ENCODE measurements around the gene CTSD. TPM values are rescaled to one million over a fixed set of nuclear protein-coding genes. Genes with fewer than 3 reads are reported as not detected.

Gene CTSD
- polyA plus RNA-seq, 2 of the 4 experiments (the other 2 are of a cell fraction): 74.0 to 310 TPM

- TF ChIP-seq ZFP36 (IDR thresholded peaks at IDR 0.05; ENCODE audit: borderline replicate concordance, partially characterized antibody): no peak
- TF ChIP-seq FOSL2 (IDR thresholded peaks at IDR 0.05): no peak
- TF ChIP-seq FOSL2 (CRISPR knock-in tag; IDR thresholded peaks at IDR 0.05): no peak
- no peak for TF ChIP-seq CHD2 (IDR thresholded peaks at IDR 0.05; ENCODE audit: low read length, partially characterized antibody)
- TF ChIP-seq ATOH8 (CRISPR knock-in tag; IDR thresholded peaks at IDR 0.05; ENCODE audit: low read depth): no peak
- TF ChIP-seq SMC3 (IDR thresholded peaks at IDR 0.05): no peak
- TF ChIP-seq FOXS1 (CRISPR knock-in tag; IDR thresholded peaks at IDR 0.05): no peak
- TF ChIP-seq CBX2 (IDR thresholded peaks at IDR 0.05; ENCODE audit: borderline replicate concordance, low read depth): no peak
- no peak for TF ChIP-seq CTCF (IDR thresholded peaks at IDR 0.05)
- no peak for TF ChIP-seq HMGXB4 (CRISPR knock-in tag; IDR thresholded peaks at IDR 0.05; ENCODE audit: borderline replicate concordance)
- no peak for TF ChIP-seq NFE2L2 (conservative IDR thresholded peaks at IDR 0.05; ENCODE audit: low read length)
Measured at GRCh38 chr11:1708716-1709115, 55.0 kb downstream of the CTSD start (continued).

GRCh38 chr11:1707751-1708150, 56.0 kb downstream of the CTSD start:
- ChIA-PET CTCF (interaction anchor here (1.0 to 10.5 kb wide), 13 partner anchors 8 to 443 kb away, joined by 3 to 97 read pairs (median 8); partner anchors contain the start of gene SYT8), POLR2A (interaction anchor here (1.7 kb wide), 1 partner anchor 126 kb away, joined by 3 read pairs; no protein-coding TSS in a partner anchor)
- H3K4me3 ChIP-seq: no peak overlapping the region
- FAIRE-seq (no peak), ATAC-seq (no peak), DNase-seq (ENCODE audit: low read depth in 1 of 2, low spot score in 1 of 2) (no peak)
- peaks cover 3% of the 10 kb centered on the region; the same call in 1 of the 3 replicates for H3K4me1 ChIP-seq
- H3K27ac ChIP-seq: no peak overlapping the region
- H3K9me3 ChIP-seq: no peaks in the 10 kb centered on the region
- no peak for TF ChIP-seq GATA3 (IDR thresholded peaks at IDR 0.05; ENCODE audit: borderline replicate concordance)
- no peak for TF ChIP-seq PHF8 (IDR thresholded peaks at IDR 0.05; ENCODE audit: borderline replicate concordance, low read depth)
- TF ChIP-seq REST (IDR thresholded peaks at IDR 0.05): no peak
- no peak for TF ChIP-seq HOXB5 (CRISPR knock-in tag; IDR thresholded peaks at IDR 0.05)
- no peak for TF ChIP-seq FOSL2 (IDR thresholded peaks at IDR 0.05)
- TF ChIP-seq FOSL2 (CRISPR knock-in tag; IDR thresholded peaks at IDR 0.05): no peak
- TF ChIP-seq ZFP36 (IDR thresholded peaks at IDR 0.05; ENCODE audit: borderline replicate concordance, partially characterized antibody): no peak
- TF ChIP-seq CHD2 (IDR thresholded peaks at IDR 0.05; ENCODE audit: low read length, partially characterized antibody): no peak
- no peak overlapping the region for H3K4me2 ChIP-seq
- WGBS (ENCODE audit: missing lambda C conversion rate): 19% methylated on average over 4 of the region's 4 CpGs

All from A549 (cell line).